ENCODE measurements around the gene WDR4.

- TF ChIP-seq USF2 (IDR thresholded peaks at IDR 0.05; ENCODE audit: low read depth, low read length) = no peak
- TF ChIP-seq CTCF (conservative IDR thresholded peaks at IDR 0.05; ENCODE audit: low read depth, low read length) = no peak
- no peak for TF ChIP-seq MAFK (IDR thresholded peaks at IDR 0.05; ENCODE audit: low read depth, low read length)
- TF ChIP-seq BHLHE40 (IDR thresholded peaks at IDR 0.05; ENCODE audit: low read depth, low read length) = no peak
These were observed 43.6 kb upstream of the WDR4 start for GRCh38 chr21:42922918-42923317.
